Erythroblast (primary cell): Measurements from ENCODE around the gene TXNDC16.

Experiments
- GATA1 ChIP-seq: IDR thresholded peaks from 2 replicates; pipeline ENCODE4 v1.6.1; 2011; ENCODE audit warnings: low read depth, mild to moderate bottlenecking, control low read depth, low read length, moderate library complexity
- POLR2A ChIP-seq: IDR thresholded peaks from 2 replicates; pipeline ENCODE4 v1.6.1; 2011; ENCODE audit warnings: mild to moderate bottlenecking, low read length

- TF ChIP-seq POLR2A (no peak), GATA1 (no peak)
These were observed 78.7 kb downstream of the TXNDC16 start for GRCh38 chr14:52473557-52473956.
